GM19023 (cell line): Measurements from ENCODE around the gene SLC13A5.
"Not testable (repeated sequence)": the region's sequence is repeated elsewhere in the genome, so short reads cannot be mapped to it uniquely, and the experiment has no call there.

Source experiments
- ATAC-seq: cut with Tn5 transposase; IDR thresholded peaks from one replicate; pipeline ENCODE4 v1.9.1; 2021; ENCODE audit warnings: mild to moderate bottlenecking, moderate library complexity; ENCODE audit not compliant: unreplicated experiment

Gene SLC13A5

DNA sequence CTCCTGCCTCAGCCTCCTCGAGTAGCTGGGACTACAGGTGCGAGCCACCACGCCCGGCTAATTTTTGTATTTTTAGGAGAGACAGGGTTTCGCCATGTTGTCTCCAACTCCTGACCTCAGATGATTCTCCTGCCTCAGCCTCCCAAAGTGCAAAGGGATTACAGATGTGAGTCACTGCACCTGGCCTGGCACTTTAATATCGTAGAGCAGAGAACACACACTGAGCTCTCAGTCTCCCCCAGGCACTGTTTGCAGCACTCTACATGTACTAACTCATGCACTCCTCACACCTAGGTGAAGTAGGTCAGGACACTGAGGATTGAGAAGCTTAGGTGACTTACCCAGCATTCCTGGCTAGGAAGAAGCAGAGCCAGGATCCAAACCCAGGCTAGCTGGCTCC lies 46.6 kb downstream of the SLC13A5 start:
- no peak for ATAC-seq

DNA sequence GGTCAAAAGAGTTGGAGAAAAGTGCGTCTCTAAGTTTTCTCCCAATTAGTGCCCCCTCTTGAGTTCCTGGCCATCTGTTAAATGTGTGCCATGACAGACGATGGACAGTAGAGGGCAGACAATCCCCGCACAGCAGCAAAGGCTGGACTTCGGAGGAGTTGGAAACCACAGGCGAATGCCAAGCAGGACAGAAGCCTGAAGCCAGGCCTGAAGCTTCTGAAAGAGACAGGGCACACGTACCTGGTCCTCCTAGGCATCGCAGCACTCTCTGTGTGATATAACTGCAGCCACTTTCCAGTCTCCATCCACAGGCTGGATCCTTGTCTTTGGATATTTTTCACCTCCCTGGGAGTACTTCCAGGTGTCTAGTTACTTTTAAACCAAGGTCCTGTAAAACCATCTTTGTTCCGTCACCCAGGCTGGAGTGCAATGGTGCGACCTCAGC lies 47.1 kb downstream of the SLC13A5 start:
- ATAC-seq = no peak

DNA sequence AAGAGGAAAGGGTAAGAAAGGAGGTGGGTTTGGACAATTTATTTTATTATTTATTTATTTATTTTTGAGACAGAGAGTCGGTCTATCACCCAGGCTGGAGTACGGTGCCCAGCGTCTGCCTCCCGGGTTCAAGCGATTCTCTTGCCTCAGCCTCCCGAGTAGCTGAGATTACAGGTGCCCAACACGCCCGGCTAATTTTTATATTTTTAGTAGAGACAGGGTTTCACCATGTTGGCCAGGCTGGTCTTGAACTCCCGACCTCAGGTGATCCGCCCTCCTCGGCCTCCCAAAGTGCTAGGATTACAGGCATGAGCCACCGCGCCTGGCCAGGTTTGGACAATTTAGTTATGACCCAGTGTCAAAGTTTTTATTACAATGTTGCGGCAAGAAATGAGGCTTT lies 50.0 kb downstream of the SLC13A5 start:
- not testable (repeated sequence) for ATAC-seq

DNA sequence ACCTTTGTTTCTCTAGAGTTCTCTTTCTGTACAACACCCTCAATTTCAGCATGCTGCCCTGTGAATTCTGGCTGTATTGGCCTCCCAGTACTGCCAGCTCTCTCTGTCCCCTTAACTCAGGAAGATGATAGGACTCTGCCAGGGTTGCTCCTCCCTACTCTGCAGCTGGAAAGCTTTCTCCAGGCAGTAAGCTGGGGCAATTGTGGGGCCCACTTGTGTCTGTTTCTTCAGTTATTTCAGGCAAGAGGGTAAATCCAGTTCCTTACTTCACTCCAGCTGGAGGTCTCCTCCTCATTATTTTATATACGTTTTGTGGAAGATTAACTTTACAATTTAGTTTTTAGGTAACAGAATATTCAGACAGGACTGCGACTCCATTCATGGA lies 51.7 kb downstream of the SLC13A5 start:
- ATAC-seq = no peak

DNA sequence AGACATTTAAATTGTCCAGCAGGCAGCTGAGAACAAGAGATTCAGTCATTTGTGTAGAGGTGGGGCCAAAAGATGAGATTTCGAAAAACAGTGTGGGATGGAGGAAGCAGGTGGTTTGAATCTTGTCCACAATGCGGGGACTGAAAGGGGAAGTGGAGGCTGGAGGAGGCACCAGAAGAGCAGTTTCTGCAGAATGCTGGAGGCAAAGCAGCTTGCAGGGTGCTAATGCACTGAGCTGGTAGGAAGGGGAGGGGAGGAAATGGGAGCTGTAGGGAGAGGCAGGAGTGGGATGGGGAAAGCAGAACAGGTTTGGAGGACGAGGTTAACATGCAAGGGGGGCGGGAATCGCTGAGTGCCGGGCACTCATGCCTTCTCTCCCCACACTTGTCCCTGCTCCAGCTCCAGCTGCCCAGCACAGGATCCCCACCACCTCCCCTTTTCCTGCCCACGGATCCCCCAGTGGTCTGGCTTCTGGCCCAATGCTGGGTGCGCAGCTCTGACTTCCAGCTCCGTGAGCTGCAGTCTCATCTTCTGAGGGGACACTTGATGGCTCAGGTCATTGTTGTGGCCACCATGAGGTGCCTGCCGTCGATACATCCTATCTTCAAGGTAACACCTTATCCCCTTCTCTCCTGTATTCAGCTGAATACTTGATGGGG lies 52.2 kb downstream of the SLC13A5 start:
- ATAC-seq = peak; percentile 56

DNA sequence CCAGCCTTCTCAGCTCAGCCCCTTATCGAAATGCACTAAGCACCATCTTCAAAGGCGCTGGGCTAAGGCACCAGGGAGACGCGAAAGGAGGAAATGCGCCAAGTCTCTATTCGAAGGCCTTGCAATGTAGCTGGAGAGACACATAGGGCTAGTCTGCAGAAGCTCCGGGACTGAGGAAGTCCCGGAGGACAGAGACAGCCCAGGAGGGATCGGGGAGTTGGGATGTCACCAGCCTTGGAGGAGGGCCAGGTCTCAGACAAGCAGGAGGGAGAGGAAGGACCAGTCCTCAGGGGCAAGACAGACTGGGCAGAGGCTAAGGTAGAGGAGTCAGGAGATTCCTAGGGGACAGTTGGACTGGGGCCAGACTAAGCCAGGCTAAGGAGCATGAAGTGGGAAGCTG lies 53.1 kb downstream of the SLC13A5 start:
- no peak for ATAC-seq

DNA sequence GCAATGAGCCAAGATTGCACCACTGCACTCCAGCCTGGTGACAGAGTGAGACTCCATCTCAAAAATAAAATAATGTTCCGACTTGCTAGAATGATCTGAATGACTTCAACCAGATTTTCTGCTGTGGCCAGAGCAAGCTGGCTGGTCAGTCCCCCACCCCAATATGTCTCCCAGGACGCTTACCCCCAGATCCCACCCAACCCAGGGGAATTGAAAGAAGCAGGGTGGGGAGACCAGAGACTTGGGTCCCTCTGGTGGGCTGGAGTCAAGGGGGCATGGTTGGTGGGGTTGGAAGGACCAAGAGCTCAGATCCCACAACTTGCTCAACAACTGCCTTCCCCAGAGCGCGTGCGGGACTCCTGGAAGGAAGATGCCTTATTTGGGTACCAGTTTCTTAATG lies 54.8 kb downstream of the SLC13A5 start:
- ATAC-seq = not testable (repeated sequence)

DNA sequence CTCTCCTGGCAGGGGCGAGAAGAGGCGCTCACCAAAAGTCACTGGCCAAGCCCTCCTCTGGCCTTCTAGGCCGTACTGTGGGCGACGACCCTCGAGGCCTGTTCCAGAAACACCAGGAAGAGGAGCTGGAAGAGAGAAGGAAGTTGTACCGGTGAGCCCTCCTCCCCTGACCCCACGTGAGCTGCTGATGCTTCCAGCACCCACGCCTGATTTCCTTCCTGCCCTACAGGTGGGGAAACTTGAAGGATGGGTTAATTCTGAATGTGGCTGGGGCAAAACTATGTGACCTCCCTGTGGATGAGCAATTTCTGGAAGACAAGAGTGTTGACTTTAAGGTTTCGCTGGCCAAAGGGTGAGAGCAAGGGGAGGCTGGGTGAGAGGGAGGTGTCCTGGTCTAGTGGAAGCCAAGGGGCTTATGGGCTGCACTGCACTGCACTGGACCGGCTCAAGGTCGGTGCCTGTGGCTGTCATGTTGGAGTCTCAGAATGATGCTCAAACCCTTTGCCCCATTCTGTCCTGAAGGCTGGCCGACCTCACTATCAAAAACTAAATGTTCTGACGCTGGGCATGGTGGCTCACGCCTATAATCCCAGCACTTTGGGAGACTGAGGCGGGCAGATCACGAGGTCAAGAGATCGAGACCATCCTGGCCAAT lies 55.4 kb downstream of the SLC13A5 start:
- no peak for ATAC-seq

DNA sequence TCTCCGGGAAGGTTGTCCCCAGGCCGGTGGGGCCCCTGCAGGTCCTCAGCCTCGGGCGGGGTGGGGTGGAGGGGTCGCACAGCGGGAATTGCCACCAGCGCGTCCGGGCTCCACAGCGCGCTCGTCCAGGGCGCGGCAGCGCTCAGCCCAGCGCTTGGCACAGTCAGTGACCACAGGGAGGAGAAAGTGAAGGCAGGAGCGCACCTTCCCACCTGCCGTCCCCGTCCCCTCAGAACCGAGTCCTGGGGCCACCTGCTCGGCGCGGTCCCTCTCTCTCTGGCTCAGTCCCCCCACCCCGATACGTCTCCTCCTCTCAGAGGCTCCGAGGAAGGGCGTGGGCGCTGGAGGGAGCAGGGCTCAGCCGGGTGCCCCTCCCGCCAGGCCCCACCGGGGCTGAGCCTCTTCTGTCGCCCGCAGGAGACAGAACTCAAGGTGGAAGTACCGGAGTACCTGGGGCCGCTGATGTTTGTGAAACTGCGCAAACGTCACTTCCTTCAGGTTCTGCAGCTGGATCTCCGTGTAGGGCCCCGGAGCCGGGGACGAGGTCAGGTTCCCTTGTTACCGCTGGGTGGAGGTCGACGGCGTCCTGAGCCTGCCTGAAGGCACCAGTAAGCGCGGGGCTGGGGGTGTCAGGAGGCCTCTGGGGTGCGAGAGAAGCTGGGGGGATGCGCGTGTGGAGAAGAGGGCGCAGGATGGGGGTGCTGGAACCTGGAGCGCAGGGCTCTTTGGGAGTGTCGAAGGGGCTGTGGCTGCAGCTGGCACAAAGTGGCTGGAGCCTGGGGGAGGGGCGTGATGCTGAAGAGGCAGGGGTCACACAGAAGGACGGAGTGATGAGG lies 56.2 kb downstream of the SLC13A5 start:
- not testable (repeated sequence) for ATAC-seq

DNA sequence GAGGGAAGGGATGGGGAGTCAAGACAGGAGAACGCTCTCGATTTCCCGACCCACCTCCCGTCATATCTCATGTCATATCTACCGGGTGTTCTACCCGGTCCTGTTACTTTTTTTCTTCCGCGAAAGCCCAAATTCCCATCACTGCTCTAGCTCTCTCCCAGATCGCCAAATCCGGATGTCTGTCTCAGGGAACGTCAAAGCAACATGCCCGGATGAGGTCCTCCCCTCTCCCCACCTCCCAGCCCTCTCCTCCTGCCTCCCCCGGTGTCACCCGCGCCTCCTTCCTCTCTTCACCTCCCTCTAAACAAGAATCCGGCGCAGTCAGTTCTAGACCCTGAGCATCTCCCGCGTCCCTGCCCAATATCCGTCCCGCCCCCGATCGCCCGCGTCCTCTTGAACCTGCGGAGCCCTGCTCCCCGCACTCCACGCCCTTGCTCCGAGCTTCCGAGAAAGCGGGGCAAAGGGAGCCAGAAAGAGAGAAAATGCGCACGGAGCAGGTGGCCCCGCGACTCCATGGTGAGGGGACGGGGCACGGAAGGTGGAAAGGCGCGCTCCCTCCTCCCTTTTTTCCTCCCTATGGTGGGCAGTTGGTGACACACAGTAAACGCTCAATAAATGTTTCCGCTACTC lies 57.3 kb downstream of the SLC13A5 start:
- ATAC-seq = not testable (repeated sequence)

DNA sequence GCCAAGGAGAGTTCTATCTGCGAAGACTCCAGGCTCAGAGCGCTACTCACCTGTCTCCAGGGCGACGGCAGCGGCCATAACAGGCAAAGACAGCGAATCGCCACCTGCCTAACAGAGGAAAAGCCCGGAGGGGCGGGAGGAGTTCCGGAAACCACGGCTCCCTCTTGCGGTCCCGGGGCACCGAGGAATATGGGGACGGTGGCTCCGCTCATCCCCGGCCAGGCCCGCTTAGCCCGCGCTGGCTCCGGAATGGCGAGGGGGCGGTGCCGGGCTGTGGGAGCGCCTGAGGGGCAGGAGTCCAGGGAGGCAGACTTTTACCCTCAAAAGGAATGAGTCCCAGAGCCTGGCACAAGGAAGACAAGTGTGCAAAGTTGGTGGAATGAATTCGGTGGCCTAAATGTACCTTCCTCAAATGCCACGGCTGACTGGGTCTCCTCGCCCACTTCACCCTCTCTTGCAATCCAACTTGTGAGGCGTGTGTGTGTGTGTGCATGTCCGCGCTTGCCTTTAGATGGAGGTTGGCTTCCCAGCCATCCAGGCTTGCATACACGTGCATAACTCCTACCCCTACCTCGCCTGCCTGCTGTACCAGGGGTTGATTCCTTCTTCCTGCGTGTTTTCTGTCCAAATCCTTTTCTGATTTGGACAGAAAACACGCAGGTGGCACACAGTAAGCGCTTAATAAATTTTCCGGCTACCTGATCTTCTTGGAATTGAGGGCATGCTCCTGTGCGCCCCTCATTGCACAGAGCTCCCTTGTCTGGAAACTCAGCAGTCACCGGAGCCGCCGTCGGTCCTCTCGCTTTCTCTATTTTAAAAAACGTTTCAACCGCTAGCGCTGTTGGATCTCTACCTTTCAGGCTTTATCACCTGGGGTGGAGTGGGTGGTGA lies 58.1 kb downstream of the SLC13A5 start:
- ATAC-seq = no peak

DNA sequence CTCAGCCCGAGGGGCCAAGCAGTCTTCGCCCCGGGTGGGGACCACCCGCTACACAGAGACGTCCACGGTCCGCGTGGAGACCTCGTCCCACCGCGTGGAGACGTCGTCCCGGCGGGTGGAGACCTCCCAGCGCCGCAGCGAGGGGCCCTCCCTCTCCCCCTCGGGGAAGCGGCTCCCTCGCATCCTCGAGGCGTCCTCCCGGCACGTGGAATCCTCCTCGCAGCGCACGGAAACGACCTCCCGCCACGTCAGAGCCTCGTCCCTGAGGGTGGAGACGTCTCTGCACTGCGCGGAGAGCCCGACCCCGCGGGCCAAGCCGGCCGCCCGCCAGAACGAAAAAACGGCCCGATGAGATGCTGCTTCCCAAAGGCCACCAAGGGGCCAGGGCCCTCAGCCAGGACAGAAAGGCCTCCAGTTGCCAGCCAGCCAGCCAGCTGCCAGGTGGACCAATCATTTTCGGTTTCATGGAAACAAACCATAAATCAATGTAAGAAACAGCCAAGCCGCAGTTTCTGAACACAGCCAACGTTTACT lies 61.2 kb downstream of the SLC13A5 start:
- peak; percentile 27 for ATAC-seq

DNA sequence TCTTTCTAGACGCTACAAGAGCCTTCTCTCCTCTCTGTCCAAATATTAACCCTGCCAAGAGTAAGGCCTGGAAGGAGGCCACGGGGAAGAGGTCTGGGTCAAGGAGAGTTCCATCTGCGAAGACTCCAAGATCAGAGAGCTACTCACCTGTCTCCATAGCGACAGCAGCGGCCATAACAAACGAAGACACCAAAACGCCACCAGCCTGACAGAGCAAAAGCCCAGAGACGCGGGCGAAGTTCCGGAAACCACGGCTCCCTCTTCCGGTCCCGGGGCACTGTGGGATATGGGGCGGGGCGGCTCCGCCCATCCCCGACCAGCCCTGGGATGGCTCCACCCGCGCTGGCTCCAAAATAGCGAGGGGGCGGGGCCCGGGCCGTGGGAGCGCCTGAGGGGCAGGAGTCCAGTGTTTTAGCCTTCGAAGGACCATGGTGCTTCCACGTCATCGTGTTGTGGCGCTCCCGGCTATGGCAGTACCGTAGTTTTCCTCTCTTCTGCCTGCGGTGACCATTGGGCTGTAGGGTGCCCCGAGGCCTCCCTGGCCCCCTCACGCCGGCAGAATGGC lies 61.7 kb downstream of the SLC13A5 start, which contains the start of the genes C17orf100 and MED31:
TSS of gene C17orf100 (plus strand) at position 409 of the 565 bp plus-strand sequence. CDS start at position 561, 152 bp downstream.
TSS of gene MED31 (minus strand) at position 252 of the 565 bp plus-strand sequence. CDS start at position 175, 77 bp downstream.
- ATAC-seq = peak; percentile 90

DNA sequence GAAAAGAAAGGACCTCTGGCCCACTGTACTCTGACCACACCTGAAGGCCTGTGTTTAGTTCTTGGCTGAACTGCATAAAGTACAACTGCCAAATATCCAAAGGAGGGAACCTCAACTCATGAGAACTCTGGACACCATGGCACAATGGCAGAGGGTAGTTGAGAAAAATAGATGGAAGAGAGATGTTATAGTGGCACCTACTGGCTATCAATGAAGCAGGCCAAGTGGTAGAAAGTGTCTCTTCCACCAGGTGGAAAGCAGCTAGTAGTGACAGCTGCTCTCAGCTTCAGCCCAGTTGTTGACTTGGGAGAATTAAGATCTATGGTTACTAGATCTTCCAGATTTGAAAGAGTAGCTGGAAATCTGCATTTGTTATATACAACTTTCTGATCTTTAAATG lies 65.0 kb downstream of the SLC13A5 start:
- no peak for ATAC-seq

DNA sequence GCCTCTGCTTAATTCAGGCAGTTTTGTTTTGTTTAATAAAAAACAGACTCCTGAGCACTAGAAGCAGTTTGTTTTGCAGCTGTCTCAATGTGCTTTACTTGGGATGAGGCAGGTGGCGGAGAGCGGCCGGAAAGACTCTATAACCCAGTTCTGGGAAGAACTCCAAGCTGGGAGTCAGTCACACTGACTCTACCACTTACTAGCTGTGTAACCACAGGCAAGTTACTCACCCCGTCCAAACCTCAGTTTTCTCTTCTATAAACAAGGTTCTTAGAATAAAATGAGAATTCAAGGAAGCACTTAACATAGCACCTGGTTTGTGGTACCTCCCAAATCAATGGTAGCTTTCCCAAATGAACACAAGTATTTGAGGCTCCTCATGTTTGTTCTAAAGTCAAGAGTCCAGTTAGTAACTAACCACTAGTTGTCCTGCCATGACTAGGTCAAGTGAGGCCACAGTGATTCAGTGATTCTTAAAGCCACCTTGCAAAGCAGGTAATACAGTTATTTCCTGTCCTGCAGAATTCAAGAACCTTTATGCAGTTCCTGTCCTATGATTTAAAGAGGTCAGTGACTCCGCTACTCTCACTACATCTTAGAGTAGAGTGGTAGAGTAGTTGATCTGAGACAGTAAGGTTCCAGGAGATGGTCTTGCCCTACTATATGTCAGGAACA lies 69.6 kb downstream of the SLC13A5 start:
- ATAC-seq = no peak

DNA sequence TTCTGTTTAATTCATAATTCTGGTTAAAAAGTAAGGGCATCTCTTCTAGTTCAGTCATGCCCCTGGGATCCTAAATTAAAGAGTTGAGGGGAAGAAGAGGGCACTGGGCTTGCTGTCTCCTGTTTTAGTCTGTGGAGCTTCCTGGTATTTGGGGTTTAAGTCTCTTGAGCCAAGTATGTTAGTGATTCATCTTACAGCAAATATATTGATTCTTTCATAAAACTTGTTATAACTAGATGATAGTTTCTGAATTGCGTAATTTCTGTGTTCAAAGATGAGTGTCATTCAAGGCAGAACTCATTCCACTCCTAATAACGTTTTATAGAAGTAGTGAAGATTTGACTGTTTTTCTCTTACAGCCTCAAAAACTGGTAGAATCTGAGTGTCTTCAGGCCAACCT lies 70.6 kb downstream of the SLC13A5 start:
- ATAC-seq = no peak

DNA sequence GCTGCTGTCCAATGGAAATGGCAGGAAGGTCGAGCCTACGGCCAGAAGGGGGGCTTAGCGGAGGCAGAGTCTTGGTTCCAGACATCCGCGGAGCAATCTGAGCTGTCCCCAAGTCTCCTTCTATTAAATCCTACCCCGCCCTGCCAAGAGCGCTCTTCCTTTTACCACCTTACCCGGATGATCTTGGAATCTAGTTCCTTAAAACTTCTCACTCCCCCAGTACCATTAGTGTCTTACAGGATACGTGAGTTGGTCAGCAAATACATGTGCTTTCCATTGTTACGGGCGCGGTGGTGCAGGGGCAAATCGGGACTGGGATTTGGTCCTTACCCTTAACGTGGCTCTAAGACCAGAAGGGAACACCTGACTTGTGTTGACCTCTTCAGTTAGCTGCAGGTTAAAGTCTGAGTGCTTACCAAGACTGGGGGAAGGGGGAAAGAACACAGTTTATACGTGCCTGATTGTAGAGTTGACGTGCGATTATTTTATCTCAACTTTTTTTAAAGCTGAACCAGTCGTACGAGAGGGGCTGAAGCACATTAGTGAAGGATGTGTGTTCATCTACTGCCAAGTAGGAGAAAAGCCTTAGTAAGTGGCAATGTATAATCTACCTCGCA lies 71.8 kb downstream of the SLC13A5 start:
- ATAC-seq = peak; percentile 4

DNA sequence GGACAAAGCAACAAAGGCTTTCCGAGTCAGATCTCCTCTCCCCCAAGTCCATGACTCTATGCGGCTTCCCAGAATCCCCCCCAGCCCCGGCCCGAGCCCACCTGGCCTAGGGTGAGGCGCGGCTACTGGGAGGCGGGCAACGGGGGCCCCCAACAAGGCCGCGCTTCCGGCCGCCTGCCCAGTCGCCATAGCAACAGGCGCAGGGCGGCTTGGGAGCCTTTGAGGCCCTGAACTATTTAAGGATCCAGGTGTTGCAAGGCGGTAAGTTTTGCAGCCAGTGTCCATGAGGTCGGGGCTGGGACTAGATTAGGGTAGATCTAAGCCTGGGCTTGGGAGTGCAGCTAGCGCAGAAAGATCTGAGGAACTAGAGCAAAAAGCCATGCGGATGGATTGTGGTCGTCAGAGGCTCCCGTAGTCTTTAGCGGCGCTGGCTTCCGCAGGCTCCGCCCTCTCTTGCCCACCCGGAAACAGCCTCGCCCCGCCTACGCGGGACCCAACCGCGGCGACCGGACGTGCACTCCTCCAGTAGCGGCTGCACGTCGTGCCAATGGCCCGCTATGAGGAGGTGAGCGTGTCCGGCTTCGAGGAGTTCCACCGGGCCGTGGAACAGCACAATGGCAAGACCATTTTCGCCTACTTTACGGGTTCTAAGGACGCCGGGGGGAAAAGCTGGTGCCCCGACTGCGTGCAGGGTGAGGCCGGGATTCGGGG lies 72.5 kb downstream of the SLC13A5 start, which contains the start of the genes KIAA0753 and TXNDC17:
TSS of gene KIAA0753 (minus strand) at position 176 of the 711 bp plus-strand sequence. CDS start 5,608 bp downstream, outside the sequence.
TSS of gene TXNDC17 (plus strand) at position 525 of the 711 bp plus-strand sequence. CDS start at position 548, 23 bp downstream.
- peak; percentile 83 for ATAC-seq
